ENCODE measurements around the gene ADAMTS8. TPM values are rescaled to one million over a fixed set of nuclear protein-coding genes. Genes with fewer than 3 reads are reported as not detected.

The ADAMTS8 gene
- total and polyA plus RNA-seq, 11 donors, result 0.12 to 2.8 (median 0.87) TPM

GRCh38 chr11:130451231-130452019 lies 23.0 kb upstream of the ADAMTS8 start:
- peak overlapping the region in 11 of 12 donors; percentile 16 to 87 (median 79) for H3K4me3 ChIP-seq
- intact Hi-C loops (cut with DNase I), result loop anchor here in 8 of 10 donors (2.0 to 10.0 kb wide), 14 partner anchors 71 to 411 kb away; no protein-coding TSS in a partner anchor
- H3K36me3 ChIP-seq, result peaks cover 0 to 2% (median 0%) of the 10 kb centered on the region in 9 donors
- no peaks in the 10 kb centered on the region for H3K9me3 ChIP-seq
- H3K4me1 ChIP-seq, result peaks cover 0 to 76% (median 58%) of the 10 kb centered on the region in 12 donors
- H3K27ac ChIP-seq, result peak overlapping the region; percentile 63 to 91 (median 79)
- TF ChIP-seq CTCF (IDR thresholded peaks at IDR 0.05) (no peak), POLR2A (IDR thresholded peaks at IDR 0.05) (peak in 1 of 2 donors; percentile 26)
- DNase-seq (peak; percentile 55 to 84 (median 69)), ATAC-seq (peak; percentile 22 to 54 (median 46))
- WGBS, 4 donors, result 33 to 46% (median 38%) methylated on average over 6 of the region's 6 CpGs
- H3K27me3 ChIP-seq, result peaks cover 0 to 21% (median 0%) of the 10 kb centered on the region in 9 donors

- WGBS, 4 donors, result 15 to 33% (median 20%) methylated on average over 25 to 34 of the region's 34 CpGs
- H3K9me3 ChIP-seq, result no peaks in the 10 kb centered on the region
- peak; percentile 83 to 94 (median 91) for DNase-seq
- H3K4me3 ChIP-seq, result peak overlapping the region; percentile 63 to 88 (median 80)
- intact Hi-C loops (cut with DNase I), result loop anchor here in 9 of 10 donors (1.0 to 10.0 kb wide), 18 partner anchors 72 to 412 kb away; no protein-coding TSS in a partner anchor
- ATAC-seq, result peak; percentile 68 to 75 (median 72)
- peaks cover 0 to 71% (median 52%) of the 10 kb centered on the region in 12 donors for H3K4me1 ChIP-seq
- TF ChIP-seq POLR2A (IDR thresholded peaks at IDR 0.05), result peak in 1 of 2 donors; percentile 62
- peak; percentile 47 to 90 (median 73) for TF ChIP-seq CTCF (IDR thresholded peaks at IDR 0.05)
- no peaks in the 10 kb centered on the region for H3K36me3 ChIP-seq
- peak overlapping the region; percentile 70 to 91 (median 80) for H3K27ac ChIP-seq
- H3K27me3 ChIP-seq, result peaks cover 0 to 21% (median 0%) of the 10 kb centered on the region in 9 donors
Measured at GRCh38 chr11:130449996-130450769, 21.8 kb upstream of the ADAMTS8 start.

- H3K4me1 ChIP-seq, result peaks cover 0 to 65% (median 46%) of the 10 kb centered on the region in 12 donors
- intact Hi-C loops (cut with DNase I), result loop anchor here in 6 of 10 donors (1.0 to 5.0 kb wide), 6 partner anchors 201 to 378 kb away; no protein-coding TSS in a partner anchor
- no peaks in the 10 kb centered on the region for H3K9me3 ChIP-seq
- peak overlapping the region; percentile 63 to 88 (median 80) for H3K4me3 ChIP-seq
- no peak for TF ChIP-seq POLR2A (IDR thresholded peaks at IDR 0.05)
- no peak for TF ChIP-seq CTCF (IDR thresholded peaks at IDR 0.05)
- H3K27ac ChIP-seq, result peak overlapping the region; percentile 70 to 91 (median 80)
- H3K27me3 ChIP-seq, result peaks cover 0 to 21% (median 0%) of the 10 kb centered on the region in 9 donors
- peak in 1 of 4 donors; percentile 2 for ATAC-seq
- 1 to 5% (median 2%) methylated on average over 17 to 64 of the region's 64 CpGs for WGBS, 4 donors
- H3K36me3 ChIP-seq, result no peaks in the 10 kb centered on the region
- DNase-seq, result peak in 2 of 5 donors; percentile 46 to 65
Measured at GRCh38 chr11:130449310-130449990, 21.0 kb upstream of the ADAMTS8 start.

All from heart left ventricle (tissue), 16 donors.